ENCODE measurements around the gene DUS3L. TPM values are rescaled to one million over a fixed set of nuclear protein-coding genes. Genes with fewer than 3 reads are reported as not detected.

The DUS3L gene
- total RNA-seq, 4 donors from 2014 or later, result 20.3 to 34.1 (median 27.3) TPM

- Histone ChIP-seq H3K27ac (replicated peaks in 1 of 4) (no peak overlapping the region), H3K36me3 (peaks cover 0 to 10% (median 2%) of the 10 kb centered on the region in 4 donors), H3K4me3 (no peak overlapping the region), H3K4me1 (no peaks in the 10 kb centered on the region), H3K27me3 (no peaks in the 10 kb centered on the region), H3K9me3 (no peaks in the 10 kb centered on the region)
- TF ChIP-seq POLR2A (IDR thresholded peaks at IDR 0.05; ENCODE audit: low read depth) (no peak), POLR2AphosphoS5 (IDR thresholded peaks at IDR 0.05) (no peak), CTCF (IDR thresholded peaks at IDR 0.05) (no peak), EP300 (IDR thresholded peaks at IDR 0.05) (no peak)
- 82% methylated on average over 8 of the region's 9 CpGs for WGBS
- no peak for DNase-seq (ENCODE audit: extremely low spot score)
- intact Hi-C loops (cut with DNase I), result no loop called here
Measured at GRCh38 chr19:5814123-5814851, 23.3 kb upstream of the DUS3L start.

GRCh38 chr19:5811117-5811516 is 20.2 kb upstream of the DUS3L start:
- 96% methylated on average over 4 of the region's 4 CpGs for WGBS
- Histone ChIP-seq H3K27me3 (no peaks in the 10 kb centered on the region), H3K4me3 (no peak overlapping the region), H3K9me3 (no peaks in the 10 kb centered on the region), H3K4me1 (peaks cover 0 to 10% (median 5%) of the 10 kb centered on the region in 4 donors), H3K27ac (replicated peaks in 1 of 4) (no peak overlapping the region), H3K36me3 (peaks cover 0 to 11% (median 5%) of the 10 kb centered on the region in 4 donors)
- no peak for TF ChIP-seq EP300 (IDR thresholded peaks at IDR 0.05)
- intact Hi-C loops (cut with DNase I), result no loop called here
- no peak for DNase-seq (ENCODE audit: extremely low spot score)

- Histone ChIP-seq H3K4me3 (no peak overlapping the region), H3K27ac (replicated peaks in 1 of 4) (no peak overlapping the region), H3K36me3 (peaks cover 0 to 11% (median 5%) of the 10 kb centered on the region in 4 donors), H3K9me3 (no peaks in the 10 kb centered on the region), H3K27me3 (peaks cover 0 to 10% (median under 1%) of the 10 kb centered on the region in 4 donors), H3K4me1 (peaks cover 2 to 18% (median 16%) of the 10 kb centered on the region in 4 donors)
- 73% methylated on average over 10 of the region's 10 CpGs for WGBS
- TF ChIP-seq POLR2A (IDR thresholded peaks at IDR 0.05; ENCODE audit: low read depth) (no peak), POLR2AphosphoS5 (IDR thresholded peaks at IDR 0.05) (no peak), EP300 (IDR thresholded peaks at IDR 0.05) (no peak), CTCF (IDR thresholded peaks at IDR 0.05) (no peak)
- no peak for DNase-seq (ENCODE audit: extremely low spot score)
- intact Hi-C loops (cut with DNase I), result loop anchor here (10.0 kb wide), 1 partner anchor 215 kb away; no protein-coding TSS in a partner anchor
Measured at GRCh38 chr19:5809469-5809868, 18.5 kb upstream of the DUS3L start.

- H3K4me3 ChIP-seq, result no peak overlapping the region
- 86% methylated on average over 9 of the region's 9 CpGs for WGBS
- peaks cover 0 to 11% (median 5%) of the 10 kb centered on the region in 4 donors for H3K36me3 ChIP-seq
- TF ChIP-seq POLR2AphosphoS5 (IDR thresholded peaks at IDR 0.05) (no peak), CTCF (IDR thresholded peaks at IDR 0.05) (no peak), EP300 (IDR thresholded peaks at IDR 0.05) (no peak), POLR2A (IDR thresholded peaks at IDR 0.05; ENCODE audit: low read depth) (no peak)
- no peak for DNase-seq (ENCODE audit: extremely low spot score)
- peaks cover 6 to 22% (median 20%) of the 10 kb centered on the region in 4 donors for H3K4me1 ChIP-seq
- H3K27me3 ChIP-seq, result peaks cover 0 to 14% (median 2%) of the 10 kb centered on the region in 4 donors
- H3K9me3 ChIP-seq, result no peaks in the 10 kb centered on the region
- intact Hi-C loops (cut with DNase I), result loop anchor here (10.0 kb wide), 1 partner anchor 216 kb away; no protein-coding TSS in a partner anchor
- no peak overlapping the region for H3K27ac ChIP-seq (replicated peaks in 1 of 4)
Measured at GRCh38 chr19:5809053-5809452, 18.1 kb upstream of the DUS3L start.

GRCh38 chr19:5808120-5808816 is 17.3 kb upstream of the DUS3L start:
- no peaks in the 10 kb centered on the region for H3K9me3 ChIP-seq
- H3K27ac ChIP-seq (replicated peaks in 1 of 4), result no peak overlapping the region
- peaks cover 13 to 30% (median 28%) of the 10 kb centered on the region in 4 donors for H3K4me1 ChIP-seq
- WGBS, result 84% methylated on average over 17 of the region's 21 CpGs
- DNase-seq (ENCODE audit: extremely low spot score), result no peak
- peaks cover 0 to 11% (median 5%) of the 10 kb centered on the region in 4 donors for H3K36me3 ChIP-seq
- no peak overlapping the region for H3K4me3 ChIP-seq
- intact Hi-C loops (cut with DNase I), result loop anchor here (10.0 kb wide), 1 partner anchor 217 kb away; no protein-coding TSS in a partner anchor
- H3K27me3 ChIP-seq, result peaks cover 0 to 21% (median 2%) of the 10 kb centered on the region in 4 donors
- no peak for TF ChIP-seq CTCF (IDR thresholded peaks at IDR 0.05)
- no peak for TF ChIP-seq POLR2AphosphoS5 (IDR thresholded peaks at IDR 0.05)
- no peak for TF ChIP-seq EP300 (IDR thresholded peaks at IDR 0.05)
- no peak for TF ChIP-seq POLR2A (IDR thresholded peaks at IDR 0.05; ENCODE audit: low read depth)

Data from esophagus muscularis mucosa (tissue), 4 donors.